Smooth muscle cell (in vitro differentiated cells): ENCODE results near the gene SLC24A3. TPM values are rescaled to one million over a fixed set of nuclear protein-coding genes. Genes with fewer than 3 reads are reported as not detected.

Experiments used
- DNase-seq: peaks from one replicate; lab custom pipeline; 2025; ENCODE audit not compliant: unreplicated experiment; lab: John Stamatoyannopoulos, UW
- H2AFZ ChIP-seq: fragments of 200-600 bp; sonication (generic); 2 replicates; pipeline ENCODE4 v1.6.0; 2016; ENCODE audit warnings: antibody characterized with exemption, low read depth, mild to moderate bottlenecking
- H3F3A ChIP-seq: fragments of 200-600 bp; sonication (generic); 2 replicates; pipeline ENCODE4 v1.6.0; 2017; ENCODE audit warnings: antibody characterized with exemption, low read depth
- H3K27ac ChIP-seq: fragments of 200-600 bp; sonication (generic); 2 replicates; pipeline ENCODE4 v1.5.1; 2016; ENCODE audit warnings: low read depth, mild to moderate bottlenecking
- H3K27me3 ChIP-seq: fragments of 200-600 bp; sonication (generic); 2 replicates; pipeline ENCODE4 v1.6.1; 2016; ENCODE audit warnings: low read depth, mild to moderate bottlenecking
- H3K36me3 ChIP-seq: fragments of 200-600 bp; sonication (generic); 2 replicates; pipeline ENCODE4 v1.5.1; 2016; ENCODE audit warnings: low read depth
- H3K4me1 ChIP-seq: fragments of 200-600 bp; sonication (generic); 2 replicates; pipeline ENCODE4 v1.5.1; 2016; ENCODE audit warnings: low read depth
- H3K4me2 ChIP-seq: fragments of 200-600 bp; sonication (generic); 2 replicates; pipeline ENCODE4 v1.6.0; 2016; ENCODE audit warnings: mild to moderate bottlenecking
- H3K4me3 ChIP-seq: fragments of 200-600 bp; sonication (generic); 2 replicates; pipeline ENCODE4 v1.5.1; 2016; ENCODE audit warnings: mild to moderate bottlenecking
- H3K79me2 ChIP-seq: fragments of 200-600 bp; sonication (generic); 2 replicates; pipeline ENCODE4 v1.6.0; 2016; ENCODE audit warnings: low read depth, mild to moderate bottlenecking
- H3K9ac ChIP-seq: fragments of 200-600 bp; sonication (generic); 2 replicates; pipeline ENCODE4 v1.6.0; 2016; ENCODE audit warnings: low read depth
- H3K9me3 ChIP-seq: fragments of 200-600 bp; sonication (generic); replicated peaks from 2 replicates; pipeline ENCODE4 v1.5.1; 2016; ENCODE audit warnings: low read depth
- H4K20me1 ChIP-seq: fragments of 200-600 bp; sonication (generic); 2 replicates; pipeline ENCODE4 v1.6.0; 2016; ENCODE audit warnings: low read depth
- CTCF ChIP-seq: fragments of 200-600 bp; sonication (generic); IDR thresholded peaks from 2 replicates; pipeline ENCODE4 v1.5.1; 2017; ENCODE audit warnings: borderline replicate concordance, mild to moderate bottlenecking, antibody characterized with exemption; ENCODE audit not compliant: insufficient read depth, poor library complexity, severe bottlenecking
- WGBS: methylation state at CpG from one replicate; pipeline ENCODE4 v1.1.7; 2016; ENCODE audit warnings: low lambda C conversion rate; 5-methylcytosine and 5-hydroxymethylcytosine counted together
- polyA plus RNA-seq: library from polyadenylated mRNA; unstranded; fragments of >200 nt; fragmentation: Nextera tagmentation; extraction: Ambion mirVana; gene quantifications from 2 replicates; pipeline ENCODE4 v1.2.1, GENCODE V29; 2016
- total RNA-seq: library from RNA; depleted of rRNA; stranded (reverse); fragments of >200 nt; gene quantifications from 2 replicates; pipeline ENCODE4 v1.2.3, GENCODE V29; 2014

SLC24A3 gene
- total and polyA plus RNA-seq, 2 experiments from 2014 or later, result 2.5 to 3.2 TPM

- Histone ChIP-seq H3K79me2 (no peaks in the 10 kb centered on the region), H2AFZ (no peak overlapping the region)
- 89% methylated on average over 2 of the region's 2 CpGs for WGBS
These were observed 274.0 kb downstream of the SLC24A3 start for GRCh38 chr20:19486446-19486845.

DNA sequence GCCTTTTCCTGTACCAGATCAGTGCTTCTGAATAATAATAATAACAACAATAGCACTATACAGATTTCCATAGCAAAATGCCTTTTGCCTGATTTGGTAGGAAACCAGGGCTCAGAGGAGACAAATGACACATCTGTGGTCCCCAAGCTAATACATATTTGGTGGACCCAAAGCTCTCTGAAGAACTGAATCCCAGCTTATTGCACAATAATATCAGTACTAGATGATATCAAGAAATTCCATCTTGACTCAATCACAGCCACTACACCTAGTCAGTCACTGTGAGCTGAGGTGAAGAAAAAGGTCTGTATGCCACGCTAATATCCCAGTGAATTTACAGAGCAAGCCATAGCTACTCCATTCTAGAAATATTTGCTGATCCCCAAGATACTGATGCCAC is 275.0 kb downstream of the SLC24A3 start:
- no peaks in the 10 kb centered on the region for H3K79me2 ChIP-seq
- H3K36me3 ChIP-seq, result no peaks in the 10 kb centered on the region

More at GRCh38 chr20:19486446-19486845, 274.0 kb downstream of the SLC24A3 start:
- no peaks in the 10 kb centered on the region for H4K20me1 ChIP-seq
- no peak overlapping the region for H3K4me2 ChIP-seq
- no peak overlapping the region for H3K4me3 ChIP-seq
- no peaks in the 10 kb centered on the region for H3K9me3 ChIP-seq
- no peaks in the 10 kb centered on the region for H3K4me1 ChIP-seq
- TF ChIP-seq CTCF, result no peak
- no peak overlapping the region for H3K9ac ChIP-seq
- H3K36me3 ChIP-seq, result no peaks in the 10 kb centered on the region
- DNase-seq, result no peak
- H3K27ac ChIP-seq, result no peak overlapping the region
- peaks cover 2% of the 10 kb centered on the region for H3K27me3 ChIP-seq
- H3F3A ChIP-seq, result no peaks in the 10 kb centered on the region

DNA sequence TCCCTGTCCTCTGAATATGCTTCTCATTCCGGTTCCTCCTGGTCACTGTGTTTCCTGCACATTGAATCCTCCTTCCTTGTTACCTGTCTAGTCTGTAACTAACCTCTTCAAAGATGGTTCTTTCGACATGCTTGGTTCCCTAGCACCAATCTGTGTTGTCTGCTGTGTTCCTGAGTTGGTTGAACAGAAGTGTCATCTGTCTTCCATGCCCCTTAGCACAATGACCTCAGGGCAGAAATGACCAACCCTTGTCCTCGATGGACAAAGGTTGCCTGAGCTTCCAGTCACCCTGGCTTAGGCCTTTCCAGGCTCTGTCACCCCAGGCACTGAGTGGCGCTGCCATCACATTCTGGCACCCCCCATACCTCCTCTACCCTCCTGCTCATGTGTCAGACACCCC is 278.8 kb downstream of the SLC24A3 start:
- Histone ChIP-seq H3K27ac (no peak overlapping the region), H3K4me1 (no peaks in the 10 kb centered on the region), H3K27me3 (peaks cover 2% of the 10 kb centered on the region), H3F3A (no peaks in the 10 kb centered on the region), H3K4me3 (no peak overlapping the region), H3K9me3 (no peaks in the 10 kb centered on the region), H2AFZ (no peak overlapping the region), H3K36me3 (no peaks in the 10 kb centered on the region), H4K20me1 (no peaks in the 10 kb centered on the region), H3K79me2 (no peaks in the 10 kb centered on the region), H3K9ac (no peak overlapping the region), H3K4me2 (no peak overlapping the region)
- WGBS, result 86% methylated on average over 4 of the region's 4 CpGs
- no peak for DNase-seq
- TF ChIP-seq CTCF, result no peak

More for the DNA sequence above, 275.0 kb downstream of the SLC24A3 start:
- Histone ChIP-seq H3F3A (no peaks in the 10 kb centered on the region), H3K27me3 (peaks cover 2% of the 10 kb centered on the region), H3K9ac (no peak overlapping the region), H3K4me1 (no peaks in the 10 kb centered on the region), H3K4me3 (no peak overlapping the region), H3K9me3 (no peaks in the 10 kb centered on the region), H2AFZ (no peak overlapping the region), H3K27ac (no peak overlapping the region), H4K20me1 (no peaks in the 10 kb centered on the region), H3K4me2 (no peak overlapping the region)
- no peak for DNase-seq
- 100% methylated on average over 1 of the region's 1 CpG for WGBS
- TF ChIP-seq CTCF, result no peak

- Histone ChIP-seq H3K9ac (no peak overlapping the region), H3K27ac (no peak overlapping the region), H3K79me2 (no peaks in the 10 kb centered on the region), H3K4me2 (no peak overlapping the region), H3K4me1 (no peaks in the 10 kb centered on the region), H3K27me3 (no peaks in the 10 kb centered on the region), H4K20me1 (no peaks in the 10 kb centered on the region), H3F3A (no peaks in the 10 kb centered on the region), H3K36me3 (no peaks in the 10 kb centered on the region), H3K9me3 (no peaks in the 10 kb centered on the region), H3K4me3 (no peak overlapping the region), H2AFZ (no peak overlapping the region)
- TF ChIP-seq CTCF, result no peak
- no peak for DNase-seq
- 87% methylated on average over 3 of the region's 3 CpGs for WGBS
These were observed 279.7 kb downstream of the SLC24A3 start for GRCh38 chr20:19492116-19492515.
